ENCODE measurements around the gene LRP2. TPM values are rescaled to one million over a fixed set of nuclear protein-coding genes. Genes with fewer than 3 reads are reported as not detected.

Gene LRP2
- total and polyA plus RNA-seq, 2 of the 8 experiments (the other 6 are each of a cell fraction or from before 2014, with no cell fraction given), result 2.0 to 2.9 TPM

DNA sequence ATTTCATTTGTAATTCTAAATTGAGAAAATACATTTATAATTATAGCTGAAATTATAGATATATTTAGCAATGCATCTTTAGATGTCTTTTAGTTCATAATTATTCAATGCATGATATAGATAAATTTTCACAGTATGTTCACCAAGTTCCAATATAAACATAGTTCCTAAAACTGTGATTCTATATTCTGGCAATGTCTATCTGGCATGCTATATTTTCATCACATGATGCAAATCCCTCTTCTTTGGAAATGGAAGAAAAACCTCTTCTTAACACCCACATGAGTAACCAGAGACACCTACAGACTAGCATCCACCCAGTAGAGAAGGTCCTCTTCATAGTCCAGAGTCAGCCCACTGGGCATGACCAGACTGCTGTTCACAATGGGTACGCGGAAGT lies 157.2 kb downstream of the LRP2 start:
- ChIA-PET POLR2A (ENCODE audit: partially characterized antibody) (no interaction called here), CTCF (ENCODE audit: partially characterized antibody) (interaction anchor here (0.7 to 2.3 kb wide), 2 partner anchors 9 to 323 kb away, joined by 3 to 6 read pairs; no protein-coding TSS in a partner anchor)
- no peak overlapping the region for H3K56ac ChIP-seq (replicated peaks; ENCODE audit: insufficient read length, low read depth, low read length)
- no peak overlapping the region for H2BK12ac ChIP-seq (ENCODE audit: low read depth, low read length)
- H2BK120ac ChIP-seq (replicated peaks; ENCODE audit: low read depth, low read length), result no peak overlapping the region
- H3K9me3 ChIP-seq (ENCODE audit: insufficient read depth in 2 of 2, low read depth in 1 of 2, low read length in 1 of 2), result no peaks in the 10 kb centered on the region
- no peak overlapping the region for H3K18ac ChIP-seq (ENCODE audit: extremely low read depth, low read length)
- H3K4me1 ChIP-seq (replicated peaks in 1 of 4; ENCODE audit: control insufficient read depth in 3 of 4, insufficient read depth in 4 of 4, low read length in 3 of 4), result no peaks in the 10 kb centered on the region
- no peak overlapping the region for H2BK5ac ChIP-seq (ENCODE audit: low read depth, low read length)
- H4K91ac ChIP-seq (replicated peaks; ENCODE audit: insufficient read length, low read length), result no peak overlapping the region
- H3K23ac ChIP-seq (ENCODE audit: insufficient read length), result no peak overlapping the region
- H4K8ac ChIP-seq (ENCODE audit: extremely low read depth, insufficient read depth, low read length), result no peak overlapping the region
- H3K27ac ChIP-seq (ENCODE audit: low read depth, low read length), result no peak overlapping the region
- H3K9ac ChIP-seq (replicated peaks in 1 of 4; ENCODE audit: extremely low read depth in 1 of 4, low read depth in 3 of 4, low read length in 3 of 4), result peak overlapping the region in 1 of 4 experiments; percentile 13; a peak in 1 of 7 replicates
- no peak for FAIRE-seq
- H3K36me3 ChIP-seq (ENCODE audit: control insufficient read depth in 2 of 4, insufficient read depth in 4 of 4, low read length in 3 of 4), result peaks cover 0 to 2% (median 0%) of the 10 kb centered on the region in 4 experiments; a peak in 2 of 8 replicates
- H3K79me1 ChIP-seq (ENCODE audit: low read depth, low read length), result no peaks in the 10 kb centered on the region
- H4K5ac ChIP-seq (ENCODE audit: insufficient read length, low read depth, low read length), result no peak overlapping the region
- H3K23me2 ChIP-seq (ENCODE audit: low read depth, low read length), result no peaks in the 10 kb centered on the region
- no peaks in the 10 kb centered on the region for H3K27me3 ChIP-seq (replicated peaks in 1 of 4; ENCODE audit: control insufficient read depth in 3 of 4, extremely low read depth in 1 of 4, insufficient read depth in 3 of 4, low read length in 3 of 4)
- no peaks in the 10 kb centered on the region for H4K20me1 ChIP-seq (replicated peaks in 1 of 2; ENCODE audit: control insufficient read depth in 1 of 2, insufficient read depth in 2 of 2, low read length in 2 of 2)
- no peak for DNase-seq (ENCODE audit: low read depth in 1 of 2, low spot score in 2 of 2)
- H3K14ac ChIP-seq (ENCODE audit: insufficient read length), result no peak overlapping the region
- 76% methylated on average over 2 of the region's 2 CpGs; no CpG with 5 or more reads in 1 of the 2 experiments for WGBS, 2 experiments (ENCODE audit: extremely low coverage in 1 of 2, insufficient coverage in 1 of 2, insufficient read length in 1 of 2, insufficient replicate concordance in 2 of 2, low coverage in 1 of 2, low lambda C conversion rate in 2 of 2, missing lambda C conversion rate in 1 of 2)
- TF ChIP-seq TBP (IDR thresholded peaks at IDR 0.05; ENCODE audit: low read depth, low read length) (no peak), TCF12 (IDR thresholded peaks at IDR 0.05; ENCODE audit: low read depth, low read length) (no peak), POLR2A (IDR thresholded peaks at IDR 0.05; ENCODE audit: control extremely low read depth in 1 of 2, low read depth in 2 of 2, low read length in 2 of 2) (no peak), KDM1A (IDR thresholded peaks at IDR 0.05; ENCODE audit: borderline replicate concordance, low read length) (no peak), CHD1 (IDR thresholded peaks at IDR 0.05; ENCODE audit: low read depth, low read length) (no peak)
- no peak overlapping the region for H2BK15ac ChIP-seq (ENCODE audit: low read length)
- H2AK5ac ChIP-seq (ENCODE audit: low read depth, low read length), result no peak overlapping the region
- no peak overlapping the region for H3K4me3 ChIP-seq (ENCODE audit: extremely low read depth in 1 of 4, insufficient read depth in 2 of 4, low read depth in 3 of 4, low read length in 4 of 4)
- no peak overlapping the region for H3K4ac ChIP-seq (replicated peaks; ENCODE audit: insufficient read length, low read depth, low read length)
- H3K4me2 ChIP-seq (ENCODE audit: insufficient read depth in 1 of 2, low read depth in 2 of 2, low read length in 2 of 2), result no peak overlapping the region
- H2AFZ ChIP-seq (ENCODE audit: low read length), result no peak overlapping the region
- no peaks in the 10 kb centered on the region for H3K79me2 ChIP-seq (ENCODE audit: control insufficient read depth in 1 of 2, insufficient read depth in 2 of 2, low read length in 2 of 2)
- H2BK20ac ChIP-seq (ENCODE audit: low read length), result no peak overlapping the region

Data from H1 (cell line).